Brain pericyte (primary cell): Measurements from ENCODE around the gene TSKU.

Experiments
- DNase-seq: peaks from one replicate; pipeline ENCODE4 v3.0.0-alpha.2; 2012; ENCODE audit warnings: low read depth, low spot score

TSKU gene

DNA sequence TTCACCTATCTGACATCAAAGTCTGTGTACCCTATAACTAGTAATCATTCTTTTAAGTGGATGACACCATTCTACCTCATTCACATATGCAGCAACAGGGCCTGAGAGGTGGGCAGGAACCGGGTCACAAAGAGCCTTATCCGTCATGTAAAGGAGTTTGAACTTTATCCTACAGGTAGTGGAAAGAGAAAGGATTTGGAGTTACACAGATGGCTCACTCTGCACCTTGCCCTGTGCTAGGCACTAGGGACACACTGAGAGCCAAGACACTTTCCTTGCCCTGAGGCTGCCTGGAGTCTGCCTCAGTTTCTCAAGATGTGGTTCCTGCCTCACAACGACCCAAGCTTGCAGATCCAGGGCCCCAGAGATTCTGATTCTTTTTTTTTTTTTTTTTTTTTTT lies 63.3 kb downstream of the TSKU start:
- DNase-seq, result no peak
